Stimulated activated naive CD8-positive, alpha-beta T cell treated with anti-CD3 and anti-CD28 coated beads, Interleukin-15, Interleukin-2, amounts not matched to agents 100 ng/mL and 50 ng/mL, for 24 hours (primary cell): ENCODE results near the gene POLR3GL.

Experiments used
- H3K27ac Mint-ChIP-seq: one replicate; pipeline ENCODE4 v1.8.0; 2021; ENCODE audit warnings: mild to moderate bottlenecking, mixed read lengths
- H3K27me3 Mint-ChIP-seq: one replicate; pipeline ENCODE4 v1.8.0; 2021; ENCODE audit warnings: mixed read lengths
- H3K36me3 Mint-ChIP-seq: one replicate; pipeline ENCODE4 v1.8.0; 2021; ENCODE audit warnings: low read depth, mixed read lengths
- H3K4me1 Mint-ChIP-seq: one replicate; pipeline ENCODE4 v1.8.0; 2021; ENCODE audit warnings: low read depth, mixed read lengths
- H3K4me3 Mint-ChIP-seq: one replicate; pipeline ENCODE4 v1.8.0; 2021; ENCODE audit warnings: mild to moderate bottlenecking, mixed read lengths
- H3K9me3 Mint-ChIP-seq: one replicate; pipeline ENCODE4 v1.8.0; 2021; ENCODE audit warnings: mixed read lengths

Gene POLR3GL

GRCh38 chr1:145959333-145959732 lies 5.2 kb upstream of the POLR3GL start:
- Mint-ChIP-seq H3K27ac (peak overlapping the region; percentile 9), H3K4me1 (peaks cover 70% of the 10 kb centered on the region), H3K4me3 (peak overlapping the region; percentile 97), H3K27me3 (no peaks in the 10 kb centered on the region), H3K9me3 (no peaks in the 10 kb centered on the region), H3K36me3 (peaks cover 3% of the 10 kb centered on the region)

DNA sequence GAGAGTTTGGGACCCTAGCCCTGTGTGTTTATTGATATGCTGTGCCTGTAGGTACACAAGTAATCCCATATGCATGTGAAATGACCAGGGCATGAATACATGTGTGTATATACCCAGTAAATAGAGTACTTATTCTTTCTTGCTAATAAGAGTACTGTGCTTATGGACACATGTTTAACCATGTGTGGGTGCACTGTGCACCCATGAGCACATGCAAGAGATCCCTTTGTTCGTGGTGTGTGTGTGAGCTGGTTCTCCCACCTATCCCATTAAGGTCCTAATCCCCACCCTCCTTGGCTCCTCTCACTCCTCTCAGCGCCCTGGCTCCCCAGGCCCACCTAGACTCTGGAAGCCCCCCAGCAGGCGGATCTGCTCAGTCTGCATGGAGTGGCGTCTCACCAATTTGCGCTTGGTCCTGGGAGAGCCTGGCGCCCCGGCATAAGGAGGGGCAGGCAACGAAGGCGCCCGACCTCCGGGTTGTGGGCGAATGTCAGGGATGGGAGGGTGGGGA lies 4.5 kb upstream of the POLR3GL start:
- Mint-ChIP-seq H3K4me1 (peaks cover 65% of the 10 kb centered on the region), H3K27ac (no peak overlapping the region), H3K4me3 (peak overlapping the region; percentile 97), H3K36me3 (no peaks in the 10 kb centered on the region), H3K9me3 (no peaks in the 10 kb centered on the region), H3K27me3 (no peaks in the 10 kb centered on the region)

- peaks cover 64% of the 10 kb centered on the region for H3K4me1 Mint-ChIP-seq
- H3K36me3 Mint-ChIP-seq, result no peaks in the 10 kb centered on the region
- H3K4me3 Mint-ChIP-seq, result peak overlapping the region; percentile 97
- H3K27me3 Mint-ChIP-seq, result no peaks in the 10 kb centered on the region
- peak overlapping the region; percentile 90 for H3K27ac Mint-ChIP-seq
- no peaks in the 10 kb centered on the region for H3K9me3 Mint-ChIP-seq
These were observed 3.9 kb upstream of the POLR3GL start for GRCh38 chr1:145960468-145961108.

DNA sequence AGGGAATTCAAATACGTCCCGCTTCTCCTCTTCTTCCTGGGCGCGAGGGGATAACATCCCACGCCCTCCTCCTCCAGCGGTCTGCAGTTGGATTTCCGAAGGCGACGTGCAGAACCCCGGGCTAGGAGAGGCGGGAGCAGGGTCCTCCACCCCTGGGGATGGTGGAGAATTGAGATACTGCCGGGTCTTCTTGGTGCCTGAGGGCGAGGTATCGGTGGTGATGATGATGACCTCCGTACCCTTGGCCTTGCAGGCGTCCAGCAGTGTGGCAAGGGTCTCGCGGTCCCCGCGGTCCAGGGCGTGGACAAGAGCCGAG lies 3.4 kb upstream of the POLR3GL start:
- H3K4me1 Mint-ChIP-seq, result peaks cover 59% of the 10 kb centered on the region
- no peaks in the 10 kb centered on the region for H3K9me3 Mint-ChIP-seq
- H3K36me3 Mint-ChIP-seq, result no peaks in the 10 kb centered on the region
- H3K4me3 Mint-ChIP-seq, result peak overlapping the region; percentile 97
- H3K27me3 Mint-ChIP-seq, result no peaks in the 10 kb centered on the region
- H3K27ac Mint-ChIP-seq, result peak overlapping the region; percentile 90

DNA sequence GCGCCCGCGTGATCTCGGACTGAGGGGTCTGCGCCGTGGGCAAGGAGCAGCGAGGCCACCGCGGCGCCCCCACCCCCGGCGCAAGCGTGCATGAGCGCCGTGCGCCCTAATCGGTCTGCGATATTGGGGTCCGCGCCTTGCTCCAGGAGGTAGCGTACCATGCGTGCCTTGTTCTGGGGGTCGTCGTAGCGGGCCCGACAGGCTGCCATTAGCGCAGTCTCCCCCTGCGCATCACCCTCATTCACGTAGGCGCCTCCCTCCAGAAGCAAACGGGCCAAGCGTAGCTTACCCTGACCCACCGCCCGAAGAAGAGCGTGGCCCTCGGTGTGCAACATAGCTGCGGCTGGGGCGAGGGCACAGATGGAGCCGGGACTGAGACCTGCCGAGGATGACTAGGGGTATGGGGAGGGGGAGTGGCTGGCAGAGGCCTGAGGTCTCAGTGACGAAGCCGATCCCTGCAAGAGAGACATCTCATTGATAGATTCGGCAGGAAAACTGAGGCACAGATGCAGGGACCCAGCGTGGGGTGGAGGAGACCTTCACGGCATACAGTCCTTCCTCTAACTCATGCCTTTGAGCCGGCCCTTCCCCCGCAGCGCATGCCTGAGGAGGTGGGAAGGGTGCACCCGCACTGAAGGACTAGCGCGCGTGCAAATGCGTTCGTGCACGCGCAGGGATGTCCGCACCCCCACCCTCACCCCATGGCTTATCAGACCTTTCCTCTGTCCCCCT lies 2.9 kb upstream of the POLR3GL start:
- H3K27ac Mint-ChIP-seq, result peak overlapping the region; percentile 93
- H3K4me1 Mint-ChIP-seq, result peaks cover 55% of the 10 kb centered on the region
- no peaks in the 10 kb centered on the region for H3K36me3 Mint-ChIP-seq
- H3K4me3 Mint-ChIP-seq, result peak overlapping the region; percentile 97
- H3K9me3 Mint-ChIP-seq, result no peaks in the 10 kb centered on the region
- no peaks in the 10 kb centered on the region for H3K27me3 Mint-ChIP-seq

GRCh38 chr1:145962157-145963102 lies 2.1 kb upstream of the POLR3GL start:
- Mint-ChIP-seq H3K9me3 (no peaks in the 10 kb centered on the region), H3K36me3 (peaks cover 3% of the 10 kb centered on the region), H3K4me3 (peak overlapping the region; percentile 97), H3K27ac (peak overlapping the region; percentile 93), H3K27me3 (no peaks in the 10 kb centered on the region), H3K4me1 (peaks cover 51% of the 10 kb centered on the region)

DNA sequence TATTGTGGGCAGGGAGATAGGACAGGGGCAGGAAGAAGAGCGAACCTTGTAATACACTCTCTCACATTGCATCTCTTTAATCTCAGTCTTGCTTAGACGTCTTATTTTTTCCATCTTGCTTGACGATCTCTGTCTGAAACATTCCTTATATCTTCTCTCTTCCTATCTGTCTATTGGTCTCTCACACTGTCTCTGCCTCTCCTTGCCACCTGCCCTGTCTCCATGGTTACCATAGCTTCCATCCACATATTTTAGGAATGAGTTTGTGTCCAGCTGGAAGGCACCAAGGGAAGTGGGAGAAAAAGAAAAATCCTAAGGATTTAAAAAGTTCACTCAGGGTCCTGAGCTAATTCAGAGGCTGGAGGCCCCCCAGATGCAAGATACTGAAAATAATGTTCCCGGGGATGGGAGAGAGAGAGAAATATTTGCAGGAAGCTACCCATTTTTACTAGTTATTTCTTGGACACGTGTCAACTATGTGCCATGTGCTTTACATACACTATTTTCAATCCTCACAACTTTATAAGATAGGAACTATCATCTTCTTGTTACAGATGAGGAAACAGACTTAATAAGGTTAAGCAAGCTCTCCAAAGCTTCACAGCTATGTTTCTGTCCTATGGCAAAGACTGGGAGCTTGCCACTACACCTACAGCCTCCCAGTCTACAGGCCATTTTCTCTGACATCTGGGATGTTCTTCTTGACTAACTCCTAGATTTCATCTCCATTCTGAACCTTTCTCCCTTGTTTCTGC lies 1.0 kb upstream of the POLR3GL start:
- Mint-ChIP-seq H3K27ac (peak overlapping the region; percentile 86), H3K27me3 (no peaks in the 10 kb centered on the region), H3K4me1 (peaks cover 53% of the 10 kb centered on the region), H3K4me3 (peak overlapping the region; percentile 97), H3K36me3 (peaks cover 12% of the 10 kb centered on the region), H3K9me3 (no peaks in the 10 kb centered on the region)

DNA sequence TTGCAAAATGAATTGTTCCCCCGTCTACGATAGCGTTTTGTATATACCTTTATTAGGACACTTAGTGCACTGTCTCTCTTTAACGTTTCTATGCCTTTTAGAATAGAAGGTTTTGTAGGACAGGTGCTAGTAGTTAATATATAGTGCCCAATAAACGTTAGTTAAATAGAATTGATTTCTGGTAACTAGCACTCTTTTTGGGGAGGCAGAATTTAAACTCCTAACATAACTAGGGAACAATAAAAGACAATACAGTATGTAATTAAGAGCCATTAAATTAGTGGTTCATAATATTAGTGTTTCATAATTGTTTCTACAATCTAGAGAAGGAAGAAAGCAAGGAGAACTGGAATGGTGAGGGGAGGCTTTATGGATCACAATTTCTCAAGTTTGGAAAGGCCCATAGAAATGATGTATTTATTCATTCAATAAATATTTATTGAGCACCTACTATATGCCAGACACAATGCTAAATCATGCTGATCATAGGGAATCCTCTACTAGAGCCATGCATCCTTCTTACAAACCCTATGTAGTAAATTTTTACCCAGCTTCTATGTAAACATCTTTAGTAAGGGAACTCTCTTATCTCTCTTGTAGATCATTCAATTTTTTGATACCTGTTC lies 742 bp downstream of the POLR3GL start:
- Mint-ChIP-seq H3K27me3 (no peaks in the 10 kb centered on the region), H3K4me1 (peaks cover 43% of the 10 kb centered on the region), H3K4me3 (peak overlapping the region; percentile 97), H3K9me3 (no peaks in the 10 kb centered on the region), H3K27ac (peak overlapping the region; percentile 86), H3K36me3 (peaks cover 12% of the 10 kb centered on the region)

DNA sequence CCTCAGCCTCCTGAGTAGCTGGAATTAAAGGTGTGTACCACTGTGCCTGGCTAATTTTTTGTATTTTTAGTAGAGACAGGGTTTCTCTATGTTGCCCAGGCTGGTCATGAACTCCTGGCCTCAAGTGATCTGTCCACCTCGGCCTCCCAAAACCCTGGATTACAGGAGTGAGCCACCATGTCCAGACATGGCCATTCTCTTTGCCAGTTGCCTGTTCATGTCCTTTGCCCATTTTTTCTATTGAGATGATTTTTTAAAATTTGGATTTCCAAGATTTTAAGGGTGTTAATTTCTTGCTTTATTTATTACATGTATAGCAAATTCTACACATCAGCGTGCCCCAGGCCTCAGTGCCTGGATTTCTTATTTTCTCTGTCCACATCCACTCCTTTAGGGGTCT lies 2.8 kb downstream of the POLR3GL start:
- H3K9me3 Mint-ChIP-seq, result no peaks in the 10 kb centered on the region
- no peaks in the 10 kb centered on the region for H3K27me3 Mint-ChIP-seq
- no peak overlapping the region for H3K4me3 Mint-ChIP-seq
- H3K4me1 Mint-ChIP-seq, result peaks cover 38% of the 10 kb centered on the region
- H3K27ac Mint-ChIP-seq, result no peak overlapping the region
- H3K36me3 Mint-ChIP-seq, result peaks cover 12% of the 10 kb centered on the region

GRCh38 chr1:145972580-145972979 lies 8.1 kb downstream of the POLR3GL start:
- H3K4me1 Mint-ChIP-seq, result peaks cover 34% of the 10 kb centered on the region
- no peaks in the 10 kb centered on the region for H3K27me3 Mint-ChIP-seq
- H3K36me3 Mint-ChIP-seq, result peaks cover 11% of the 10 kb centered on the region
- H3K9me3 Mint-ChIP-seq, result no peaks in the 10 kb centered on the region
- no peak overlapping the region for H3K4me3 Mint-ChIP-seq
- no peak overlapping the region for H3K27ac Mint-ChIP-seq

DNA sequence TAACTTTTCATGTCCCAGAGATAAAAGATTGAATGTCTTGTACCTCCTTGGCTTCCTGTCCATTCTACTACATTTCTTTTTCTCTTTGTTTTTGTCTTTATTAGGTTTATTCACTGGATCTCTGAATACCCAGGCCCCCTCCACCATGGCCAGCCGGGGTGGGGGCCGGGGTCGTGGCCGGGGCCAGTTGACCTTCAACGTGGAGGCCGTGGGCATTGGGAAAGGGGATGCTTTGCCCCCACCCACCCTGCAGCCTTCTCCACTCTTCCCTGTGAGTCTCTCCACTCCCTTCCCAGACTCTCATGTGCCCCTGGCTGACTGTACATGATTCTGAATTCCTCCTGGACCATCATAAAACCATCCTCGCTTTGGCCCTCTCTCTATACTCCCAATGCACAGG lies 10.2 kb downstream of the POLR3GL start:
- H3K27ac Mint-ChIP-seq, result no peak overlapping the region
- no peaks in the 10 kb centered on the region for H3K27me3 Mint-ChIP-seq
- no peak overlapping the region for H3K4me3 Mint-ChIP-seq
- H3K36me3 Mint-ChIP-seq, result peaks cover 4% of the 10 kb centered on the region
- peaks cover 22% of the 10 kb centered on the region for H3K4me1 Mint-ChIP-seq
- no peaks in the 10 kb centered on the region for H3K9me3 Mint-ChIP-seq

- no peak overlapping the region for H3K27ac Mint-ChIP-seq
- no peak overlapping the region for H3K4me3 Mint-ChIP-seq
- H3K27me3 Mint-ChIP-seq, result no peaks in the 10 kb centered on the region
- H3K9me3 Mint-ChIP-seq, result no peaks in the 10 kb centered on the region
- H3K36me3 Mint-ChIP-seq, result peaks cover 4% of the 10 kb centered on the region
- H3K4me1 Mint-ChIP-seq, result peaks cover 19% of the 10 kb centered on the region
These were observed 10.7 kb downstream of the POLR3GL start for GRCh38 chr1:145975216-145975615.

- H3K4me3 Mint-ChIP-seq, result no peak overlapping the region
- H3K9me3 Mint-ChIP-seq, result no peaks in the 10 kb centered on the region
- H3K27me3 Mint-ChIP-seq, result no peaks in the 10 kb centered on the region
- peaks cover 4% of the 10 kb centered on the region for H3K36me3 Mint-ChIP-seq
- H3K4me1 Mint-ChIP-seq, result peaks cover 19% of the 10 kb centered on the region
- H3K27ac Mint-ChIP-seq, result no peak overlapping the region
These were observed 12.5 kb downstream of the POLR3GL start for GRCh38 chr1:145977016-145977415.
